ENCODE data around the gene OPN4. TPM values are rescaled to one million over a fixed set of nuclear protein-coding genes. Genes with fewer than 3 reads are reported as not detected.

Gene OPN4
- total RNA-seq, 4 donors from 2014 or later = 0.59 TPM; not detected in 3

DNA sequence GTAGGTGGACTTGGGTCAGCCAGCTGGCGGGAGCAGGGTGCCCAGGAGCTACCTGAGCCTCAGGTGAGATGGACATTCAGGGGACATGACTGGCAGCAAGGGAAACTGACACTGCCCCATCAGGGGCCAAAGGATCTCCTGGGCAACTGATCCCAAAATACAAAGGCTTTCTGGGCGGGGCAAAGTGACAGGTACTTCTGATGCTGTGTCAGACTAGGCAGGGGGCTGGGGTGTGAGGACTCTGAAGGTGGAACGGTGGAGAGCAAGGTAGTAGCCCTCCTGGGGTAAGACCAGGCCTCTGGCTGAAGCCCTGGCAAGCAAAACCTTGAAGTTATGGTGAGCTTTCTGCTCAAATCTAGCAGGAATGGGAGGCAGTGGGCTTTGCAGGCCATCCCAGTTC, 4.4 kb downstream of the OPN4 start:
- Histone ChIP-seq H3K27me3 (no peaks in the 10 kb centered on the region), H3K36me3 (no peaks in the 10 kb centered on the region), H3K27ac (no peak overlapping the region), H3K4me1 (no peaks in the 10 kb centered on the region), H3K9me3 (no peaks in the 10 kb centered on the region), H3K4me3 (no peak overlapping the region)
- no peak for DNase-seq (ENCODE audit: low spot score in 2 of 2)
- 69 to 75% methylated on average over 3 of the region's 3 CpGs for WGBS, 2 donors
- no peak for TF ChIP-seq POLR2A (IDR thresholded peaks at IDR 0.05)

DNA sequence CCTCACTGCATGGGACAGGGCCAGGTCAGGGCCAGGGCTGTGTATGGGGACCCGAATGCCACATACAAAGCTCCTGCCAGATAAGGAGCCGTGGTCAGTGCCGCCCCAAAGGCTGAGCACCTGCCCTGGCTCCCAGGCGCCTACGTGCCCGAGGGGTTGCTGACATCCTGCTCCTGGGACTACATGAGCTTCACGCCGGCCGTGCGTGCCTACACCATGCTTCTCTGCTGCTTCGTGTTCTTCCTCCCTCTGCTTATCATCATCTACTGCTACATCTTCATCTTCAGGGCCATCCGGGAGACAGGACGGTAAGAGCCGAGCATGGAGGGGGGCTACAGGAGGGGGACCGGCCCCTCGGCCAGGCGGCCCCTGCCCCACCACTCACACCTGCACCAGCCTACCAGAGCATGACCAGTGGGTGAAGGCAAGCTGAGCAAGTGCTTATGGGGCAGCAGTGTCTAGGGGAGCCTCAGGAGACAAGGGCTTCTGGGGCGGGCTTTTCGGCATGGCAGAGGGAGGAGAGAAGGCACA, 4.9 kb downstream of the OPN4 start:
- H3K27ac ChIP-seq = no peak overlapping the region
- TF ChIP-seq, protein P1, sequence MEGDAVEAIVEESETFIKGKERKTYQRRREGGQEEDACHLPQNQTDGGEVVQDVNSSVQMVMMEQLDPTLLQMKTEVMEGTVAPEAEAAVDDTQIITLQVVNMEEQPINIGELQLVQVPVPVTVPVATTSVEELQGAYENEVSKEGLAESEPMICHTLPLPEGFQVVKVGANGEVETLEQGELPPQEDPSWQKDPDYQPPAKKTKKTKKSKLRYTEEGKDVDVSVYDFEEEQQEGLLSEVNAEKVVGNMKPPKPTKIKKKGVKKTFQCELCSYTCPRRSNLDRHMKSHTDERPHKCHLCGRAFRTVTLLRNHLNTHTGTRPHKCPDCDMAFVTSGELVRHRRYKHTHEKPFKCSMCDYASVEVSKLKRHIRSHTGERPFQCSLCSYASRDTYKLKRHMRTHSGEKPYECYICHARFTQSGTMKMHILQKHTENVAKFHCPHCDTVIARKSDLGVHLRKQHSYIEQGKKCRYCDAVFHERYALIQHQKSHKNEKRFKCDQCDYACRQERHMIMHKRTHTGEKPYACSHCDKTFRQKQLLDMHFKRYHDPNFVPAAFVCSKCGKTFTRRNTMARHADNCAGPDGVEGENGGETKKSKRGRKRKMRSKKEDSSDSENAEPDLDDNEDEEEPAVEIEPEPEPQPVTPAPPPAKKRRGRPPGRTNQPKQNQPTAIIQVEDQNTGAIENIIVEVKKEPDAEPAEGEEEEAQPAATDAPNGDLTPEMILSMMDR (IDR thresholded peaks at IDR 0.05) = no peak
- TF ChIP-seq EP300 (IDR thresholded peaks at IDR 0.05) (no peak), POLR2A (IDR thresholded peaks at IDR 0.05) (no peak)
- H3K27me3 ChIP-seq = no peaks in the 10 kb centered on the region
- H3K4me3 ChIP-seq = no peak overlapping the region
- WGBS, 2 donors = 91% methylated on average over 18 to 19 of the region's 19 CpGs
- no peaks in the 10 kb centered on the region for H3K36me3 ChIP-seq
- H3K9me3 ChIP-seq = no peaks in the 10 kb centered on the region
- H3K4me1 ChIP-seq = peaks cover 0 to under 1% (median 0%) of the 10 kb centered on the region in 4 donors
- DNase-seq (ENCODE audit: low spot score in 2 of 2) = no peak

DNA sequence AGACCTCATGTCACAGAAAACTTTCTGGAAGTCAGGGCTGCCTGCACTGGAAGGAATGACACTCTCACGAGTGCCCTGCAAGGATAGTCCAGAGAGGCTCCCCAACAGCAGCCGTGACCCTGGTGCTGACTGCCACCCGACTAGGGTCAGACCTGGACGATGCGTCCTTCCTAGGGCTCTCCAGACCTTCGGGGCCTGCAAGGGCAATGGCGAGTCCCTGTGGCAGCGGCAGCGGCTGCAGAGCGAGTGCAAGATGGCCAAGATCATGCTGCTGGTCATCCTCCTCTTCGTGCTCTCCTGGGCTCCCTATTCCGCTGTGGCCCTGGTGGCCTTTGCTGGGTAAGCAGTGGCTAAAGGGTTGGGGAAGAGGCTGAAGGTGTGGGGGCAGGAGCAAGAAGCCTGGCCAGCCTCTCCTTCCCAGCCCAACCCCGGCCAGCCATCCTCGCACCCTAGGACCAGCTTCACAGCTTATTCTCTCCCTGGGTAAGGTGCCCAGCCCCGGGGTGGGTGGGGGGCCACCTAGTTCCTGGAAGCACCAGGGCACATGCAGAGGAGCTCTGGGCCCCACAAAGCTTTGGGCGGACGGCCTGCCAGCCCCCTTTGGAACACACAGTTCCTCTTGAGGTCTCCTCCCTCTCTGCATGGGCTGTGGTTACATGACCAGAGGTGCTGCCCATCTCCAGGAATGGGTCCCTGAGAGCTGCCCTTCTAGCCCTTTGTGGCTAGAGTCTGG, 5.5 kb downstream of the OPN4 start:
- WGBS, 2 donors = 84 to 91% methylated on average over 8 to 11 of the region's 17 CpGs
- Histone ChIP-seq H3K36me3 (no peaks in the 10 kb centered on the region), H3K27ac (no peak overlapping the region), H3K27me3 (no peaks in the 10 kb centered on the region), H3K9me3 (no peaks in the 10 kb centered on the region), H3K4me1 (peaks cover 0 to 7% (median 0%) of the 10 kb centered on the region in 4 donors), H3K4me3 (no peak overlapping the region)
- DNase-seq (ENCODE audit: low spot score in 2 of 2) = no peak
- TF ChIP-seq, protein P1 (IDR thresholded peaks at IDR 0.05) = no peak
- TF ChIP-seq EP300 (IDR thresholded peaks at IDR 0.05) (no peak), POLR2A (IDR thresholded peaks at IDR 0.05) (no peak)

DNA sequence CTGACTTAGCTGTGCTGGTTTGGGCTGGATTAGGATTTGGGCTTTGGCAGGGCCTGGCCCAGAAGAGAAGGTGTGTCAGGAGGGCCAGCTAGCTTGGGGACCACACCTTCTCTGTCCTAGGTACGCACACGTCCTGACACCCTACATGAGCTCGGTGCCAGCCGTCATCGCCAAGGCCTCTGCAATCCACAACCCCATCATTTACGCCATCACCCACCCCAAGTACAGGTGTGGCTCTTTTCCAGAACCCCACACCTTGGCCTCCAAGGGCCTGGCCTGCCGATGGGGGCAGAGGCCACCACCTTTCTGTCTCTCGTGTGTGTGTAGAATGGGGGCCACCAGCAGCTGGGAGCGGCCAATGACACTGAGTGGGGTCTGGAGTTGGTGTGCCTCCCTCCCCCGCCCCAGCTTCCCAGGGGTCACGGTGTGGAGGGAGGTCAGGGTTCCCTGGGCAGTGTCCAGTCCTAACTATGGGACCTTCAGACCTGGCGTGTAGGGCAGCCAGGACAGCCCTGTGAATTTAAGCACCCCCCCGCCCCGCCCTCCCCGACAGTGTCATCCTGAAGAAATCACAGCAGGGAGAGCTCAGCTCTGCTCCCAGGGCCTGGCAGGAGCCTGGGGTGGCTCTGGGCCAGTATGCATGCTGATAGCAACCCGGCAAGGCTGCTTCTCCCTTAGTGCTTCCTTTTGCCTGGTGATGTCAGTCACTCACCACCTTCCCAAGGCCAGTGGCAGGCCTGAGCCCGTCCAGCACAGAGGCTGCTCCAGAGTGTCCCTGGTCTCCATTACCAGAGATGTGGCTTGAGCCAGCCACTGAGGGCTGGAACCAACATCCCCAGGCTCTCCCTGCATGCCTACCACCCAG, 7.0 kb downstream of the OPN4 start:
- H3K27ac ChIP-seq = no peak overlapping the region
- no peak for DNase-seq (ENCODE audit: low spot score in 2 of 2)
- no peaks in the 10 kb centered on the region for H3K9me3 ChIP-seq
- WGBS, 2 donors = 84 to 86% methylated on average over 12 to 13 of the region's 17 CpGs
- no peak overlapping the region for H3K4me3 ChIP-seq
- TF ChIP-seq EP300 (IDR thresholded peaks at IDR 0.05) (no peak), POLR2A (IDR thresholded peaks at IDR 0.05) (no peak)
- TF ChIP-seq, protein P1 (IDR thresholded peaks at IDR 0.05) = no peak
- H3K36me3 ChIP-seq = no peaks in the 10 kb centered on the region
- no peaks in the 10 kb centered on the region for H3K27me3 ChIP-seq
- H3K4me1 ChIP-seq = peaks cover 0 to 7% (median 0%) of the 10 kb centered on the region in 4 donors

DNA sequence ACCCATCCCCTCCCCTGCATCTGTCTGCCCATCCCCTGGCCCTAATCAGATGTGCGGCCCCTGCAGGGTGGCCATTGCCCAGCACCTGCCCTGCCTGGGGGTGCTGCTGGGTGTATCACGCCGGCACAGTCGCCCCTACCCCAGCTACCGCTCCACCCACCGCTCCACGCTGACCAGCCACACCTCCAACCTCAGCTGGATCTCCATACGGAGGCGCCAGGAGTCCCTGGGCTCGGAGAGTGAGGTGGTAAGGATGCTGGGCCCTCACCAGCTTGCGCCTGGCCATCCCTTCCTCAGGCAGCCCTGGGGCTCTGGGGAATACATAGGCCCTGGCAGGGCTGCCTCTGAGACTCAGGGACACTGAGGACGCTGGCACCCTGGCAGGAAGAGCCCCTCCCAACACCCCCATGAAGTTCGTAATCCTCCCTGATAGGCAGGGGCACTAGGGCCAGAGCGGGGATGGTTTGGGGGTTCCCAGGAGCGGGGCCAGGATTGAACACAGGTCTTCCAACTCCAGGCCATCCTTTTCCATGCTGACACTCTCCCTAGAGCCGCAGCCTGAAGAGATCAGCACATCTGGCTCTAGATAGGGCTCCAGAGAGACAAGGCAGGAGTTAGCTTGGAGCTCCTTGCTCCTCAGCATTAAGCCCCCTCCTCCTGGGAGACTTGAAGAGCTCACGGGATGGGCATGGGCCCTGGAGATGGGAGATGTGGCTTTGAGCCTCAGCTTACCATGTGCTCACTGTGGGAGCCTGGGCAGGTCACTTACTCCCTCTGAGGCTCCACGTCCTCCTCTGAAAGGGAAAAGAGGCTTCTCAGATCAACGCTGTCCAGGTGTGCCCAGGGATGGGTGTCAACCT, 8.1 kb downstream of the OPN4 start:
- no peaks in the 10 kb centered on the region for H3K36me3 ChIP-seq
- no peak for DNase-seq (ENCODE audit: low spot score in 2 of 2)
- no peak overlapping the region for H3K27ac ChIP-seq
- peaks cover 0 to 7% (median 0%) of the 10 kb centered on the region in 4 donors for H3K4me1 ChIP-seq
- H3K4me3 ChIP-seq = no peak overlapping the region
- no peaks in the 10 kb centered on the region for H3K27me3 ChIP-seq
- TF ChIP-seq, protein P1 (IDR thresholded peaks at IDR 0.05) = no peak
- TF ChIP-seq POLR2A (IDR thresholded peaks at IDR 0.05) = no peak
- TF ChIP-seq EP300 (IDR thresholded peaks at IDR 0.05) = no peak
- no peaks in the 10 kb centered on the region for H3K9me3 ChIP-seq
- 87 to 90% methylated on average over 9 to 14 of the region's 19 CpGs for WGBS, 2 donors
